ENCODE data around the gene SLC5A12.

The SLC5A12 gene

DNA sequence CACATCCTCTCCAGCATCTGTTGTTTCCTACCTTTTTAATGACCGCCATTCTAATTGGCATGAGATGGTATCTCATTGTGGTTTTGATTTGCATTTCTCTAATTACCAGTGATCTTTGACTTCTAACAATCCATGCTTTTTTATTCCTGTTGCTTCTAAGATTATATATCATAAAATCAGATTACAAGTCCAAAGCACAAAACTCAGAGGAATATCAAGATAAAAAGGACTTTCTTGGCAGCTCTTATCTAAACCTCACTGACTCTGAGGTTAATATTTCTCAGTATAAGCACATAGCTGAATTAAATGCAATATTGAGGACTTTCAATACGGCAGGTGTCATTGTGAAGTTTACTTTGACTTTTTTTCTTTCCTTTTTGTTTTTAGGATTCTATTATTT, 11.4 kb downstream of the SLC5A12 start:
- Histone ChIP-seq H3K36me3 (ENCODE audit: control insufficient read depth, insufficient read depth, low read length) (no peaks in the 10 kb centered on the region), H3K4me1 (ENCODE audit: control insufficient read depth, insufficient read depth, low read length) (peaks cover 7% of the 10 kb centered on the region), H3K4me3 (ENCODE audit: low read length) (no peak overlapping the region), H3K27me3 (ENCODE audit: control insufficient read depth, insufficient read depth, low read length) (no peaks in the 10 kb centered on the region), H3K27ac (ENCODE audit: low read depth, low read length) (no peak overlapping the region), H3K9ac (ENCODE audit: low read length) (no peak overlapping the region)

GRCh38 chr11:26708736-26709456, 13.0 kb downstream of the SLC5A12 start:
- no peaks in the 10 kb centered on the region for H3K27me3 ChIP-seq (ENCODE audit: control insufficient read depth, insufficient read depth, low read length)
- H3K4me1 ChIP-seq (ENCODE audit: control insufficient read depth, insufficient read depth, low read length), result peaks cover 7% of the 10 kb centered on the region
- no peaks in the 10 kb centered on the region for H3K36me3 ChIP-seq (ENCODE audit: control insufficient read depth, insufficient read depth, low read length)
- no peak overlapping the region for H3K27ac ChIP-seq (ENCODE audit: low read depth, low read length)
- no peak overlapping the region for H3K4me3 ChIP-seq (ENCODE audit: low read length)
- no peak overlapping the region for H3K9ac ChIP-seq (ENCODE audit: low read length)

- H3K27ac ChIP-seq (ENCODE audit: low read depth, low read length), result no peak overlapping the region
- no peaks in the 10 kb centered on the region for H3K36me3 ChIP-seq (ENCODE audit: control insufficient read depth, insufficient read depth, low read length)
- no peak overlapping the region for H3K9ac ChIP-seq (ENCODE audit: low read length)
- no peak overlapping the region for H3K4me3 ChIP-seq (ENCODE audit: low read length)
- H3K27me3 ChIP-seq (ENCODE audit: control insufficient read depth, insufficient read depth, low read length), result no peaks in the 10 kb centered on the region
- peaks cover 7% of the 10 kb centered on the region for H3K4me1 ChIP-seq (ENCODE audit: control insufficient read depth, insufficient read depth, low read length)
Measured at GRCh38 chr11:26706181-26706580, 15.7 kb downstream of the SLC5A12 start.

DNA sequence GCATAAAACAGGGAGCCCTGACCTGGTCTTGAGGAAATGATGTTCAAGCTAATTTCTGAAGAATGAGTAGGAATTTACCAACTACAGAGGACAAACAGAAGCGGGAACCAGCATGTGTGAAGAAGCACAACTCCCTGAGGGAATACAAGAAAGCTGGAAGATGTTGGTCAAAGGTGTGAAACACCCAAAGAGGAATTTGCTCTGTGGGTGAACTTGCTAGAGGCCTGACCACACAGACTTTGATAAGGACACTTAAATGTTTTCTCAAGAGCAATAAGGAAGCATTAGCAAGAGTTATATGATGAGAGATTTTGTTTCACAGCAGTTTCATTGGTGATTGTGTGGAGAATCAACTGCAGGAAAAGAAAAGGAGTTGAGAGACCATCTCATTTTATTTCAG, 17.6 kb downstream of the SLC5A12 start:
- Histone ChIP-seq H3K36me3 (ENCODE audit: control insufficient read depth, insufficient read depth, low read length) (no peaks in the 10 kb centered on the region), H3K9ac (ENCODE audit: low read length) (no peak overlapping the region), H3K27me3 (ENCODE audit: control insufficient read depth, insufficient read depth, low read length) (no peaks in the 10 kb centered on the region), H3K4me3 (ENCODE audit: low read length) (no peak overlapping the region), H3K27ac (ENCODE audit: low read depth, low read length) (no peak overlapping the region), H3K4me1 (ENCODE audit: control insufficient read depth, insufficient read depth, low read length) (peaks cover 5% of the 10 kb centered on the region)

- no peak overlapping the region for H3K9ac ChIP-seq (ENCODE audit: low read length)
- H3K27me3 ChIP-seq (ENCODE audit: control insufficient read depth, insufficient read depth, low read length), result no peaks in the 10 kb centered on the region
- H3K36me3 ChIP-seq (ENCODE audit: control insufficient read depth, insufficient read depth, low read length), result no peaks in the 10 kb centered on the region
- H3K4me1 ChIP-seq (ENCODE audit: control insufficient read depth, insufficient read depth, low read length), result peaks cover under 1% of the 10 kb centered on the region
- no peak overlapping the region for H3K4me3 ChIP-seq (ENCODE audit: low read length)
- no peak overlapping the region for H3K27ac ChIP-seq (ENCODE audit: low read depth, low read length)
Measured at GRCh38 chr11:26703411-26704191, 18.3 kb downstream of the SLC5A12 start.

GRCh38 chr11:26702406-26702805, 19.5 kb downstream of the SLC5A12 start:
- H3K36me3 ChIP-seq (ENCODE audit: control insufficient read depth, insufficient read depth, low read length), result no peaks in the 10 kb centered on the region
- H3K27ac ChIP-seq (ENCODE audit: low read depth, low read length), result no peak overlapping the region
- no peak overlapping the region for H3K9ac ChIP-seq (ENCODE audit: low read length)
- H3K4me3 ChIP-seq (ENCODE audit: low read length), result no peak overlapping the region
- H3K27me3 ChIP-seq (ENCODE audit: control insufficient read depth, insufficient read depth, low read length), result no peaks in the 10 kb centered on the region
- H3K4me1 ChIP-seq (ENCODE audit: control insufficient read depth, insufficient read depth, low read length), result no peaks in the 10 kb centered on the region

DNA sequence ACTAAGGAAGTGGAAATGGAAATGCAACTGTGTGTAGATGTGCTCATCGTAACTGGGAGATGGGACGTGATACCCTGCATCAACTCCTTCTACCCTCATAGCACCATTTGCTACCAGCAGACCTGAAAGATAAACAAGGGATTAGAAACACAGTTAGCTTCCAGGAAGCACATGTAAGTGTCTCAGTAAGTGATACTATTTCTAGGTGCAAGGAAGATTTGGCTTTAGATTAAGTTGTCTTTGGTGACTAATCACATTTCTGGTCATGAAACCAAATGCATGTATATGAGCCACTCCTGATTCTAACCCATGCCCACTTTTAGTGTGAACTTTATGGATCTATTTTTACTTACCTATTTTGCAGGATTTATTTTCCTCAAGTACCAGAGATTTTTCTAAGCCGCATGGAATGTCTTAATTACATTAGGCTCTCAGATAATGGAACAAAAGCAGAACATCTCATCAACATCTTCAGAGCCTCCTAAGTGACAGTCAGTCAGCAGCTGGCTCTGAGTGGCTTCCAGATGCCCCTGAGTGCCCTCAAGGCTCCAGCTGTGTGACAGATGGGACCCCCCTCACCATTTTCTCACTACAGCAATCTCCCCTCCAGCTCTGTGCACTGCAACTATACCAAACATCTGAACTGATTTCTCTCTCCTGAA, 21.2 kb downstream of the SLC5A12 start:
- Histone ChIP-seq H3K36me3 (ENCODE audit: control insufficient read depth, insufficient read depth, low read length) (no peaks in the 10 kb centered on the region), H3K27me3 (ENCODE audit: control insufficient read depth, insufficient read depth, low read length) (no peaks in the 10 kb centered on the region), H3K27ac (ENCODE audit: low read depth, low read length) (no peak overlapping the region), H3K4me3 (ENCODE audit: low read length) (no peak overlapping the region), H3K4me1 (ENCODE audit: control insufficient read depth, insufficient read depth, low read length) (no peaks in the 10 kb centered on the region), H3K9ac (ENCODE audit: low read length) (no peak overlapping the region)

- Histone ChIP-seq H3K36me3 (ENCODE audit: control insufficient read depth, insufficient read depth, low read length) (no peaks in the 10 kb centered on the region), H3K27ac (ENCODE audit: low read depth, low read length) (no peak overlapping the region), H3K4me3 (ENCODE audit: low read length) (no peak overlapping the region), H3K27me3 (ENCODE audit: control insufficient read depth, insufficient read depth, low read length) (no peaks in the 10 kb centered on the region), H3K9ac (ENCODE audit: low read length) (no peak overlapping the region), H3K4me1 (ENCODE audit: control insufficient read depth, insufficient read depth, low read length) (no peaks in the 10 kb centered on the region)
Measured at GRCh38 chr11:26698224-26698623, 23.6 kb downstream of the SLC5A12 start.

- no peaks in the 10 kb centered on the region for H3K27me3 ChIP-seq (ENCODE audit: control insufficient read depth, insufficient read depth, low read length)
- no peak overlapping the region for H3K9ac ChIP-seq (ENCODE audit: low read length)
- H3K36me3 ChIP-seq (ENCODE audit: control insufficient read depth, insufficient read depth, low read length), result no peaks in the 10 kb centered on the region
- no peak overlapping the region for H3K4me3 ChIP-seq (ENCODE audit: low read length)
- H3K27ac ChIP-seq (ENCODE audit: low read depth, low read length), result no peak overlapping the region
- no peaks in the 10 kb centered on the region for H3K4me1 ChIP-seq (ENCODE audit: control insufficient read depth, insufficient read depth, low read length)
Measured at GRCh38 chr11:26696330-26696729, 25.5 kb downstream of the SLC5A12 start.

DNA sequence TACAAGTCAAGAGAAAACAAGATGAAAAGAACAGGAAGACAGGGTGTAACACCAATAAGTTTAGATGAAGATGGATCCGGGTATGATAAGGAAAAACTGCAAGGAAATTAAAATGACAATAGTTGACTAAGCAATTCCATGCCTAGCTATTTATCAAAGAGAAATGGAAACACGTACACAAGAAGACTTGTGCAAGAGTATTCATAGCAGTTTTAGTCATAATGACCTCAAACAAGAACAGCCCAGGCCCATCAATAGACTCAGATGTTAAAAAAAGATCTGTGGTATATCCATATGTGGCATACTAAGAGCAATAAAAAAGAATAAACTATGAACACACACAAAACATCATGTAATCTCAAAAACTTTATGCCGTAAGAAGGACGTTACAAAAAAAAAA, 33.2 kb downstream of the SLC5A12 start:
- no peaks in the 10 kb centered on the region for H3K36me3 ChIP-seq (ENCODE audit: control insufficient read depth, insufficient read depth, low read length)
- no peak overlapping the region for H3K4me3 ChIP-seq (ENCODE audit: low read length)
- H3K27ac ChIP-seq (ENCODE audit: low read depth, low read length), result no peak overlapping the region
- H3K9ac ChIP-seq (ENCODE audit: low read length), result no peak overlapping the region
- H3K4me1 ChIP-seq (ENCODE audit: control insufficient read depth, insufficient read depth, low read length), result no peaks in the 10 kb centered on the region
- no peaks in the 10 kb centered on the region for H3K27me3 ChIP-seq (ENCODE audit: control insufficient read depth, insufficient read depth, low read length)

- H3K9ac ChIP-seq (ENCODE audit: low read length), result no peak overlapping the region
- H3K27ac ChIP-seq (ENCODE audit: low read depth, low read length), result no peak overlapping the region
- H3K4me1 ChIP-seq (ENCODE audit: control insufficient read depth, insufficient read depth, low read length), result no peaks in the 10 kb centered on the region
- no peaks in the 10 kb centered on the region for H3K27me3 ChIP-seq (ENCODE audit: control insufficient read depth, insufficient read depth, low read length)
- H3K36me3 ChIP-seq (ENCODE audit: control insufficient read depth, insufficient read depth, low read length), result no peaks in the 10 kb centered on the region
- no peak overlapping the region for H3K4me3 ChIP-seq (ENCODE audit: low read length)
Measured at GRCh38 chr11:26687351-26687750, 34.5 kb downstream of the SLC5A12 start.

- H3K4me3 ChIP-seq (ENCODE audit: low read length), result no peak overlapping the region
- no peaks in the 10 kb centered on the region for H3K4me1 ChIP-seq (ENCODE audit: control insufficient read depth, insufficient read depth, low read length)
- no peaks in the 10 kb centered on the region for H3K36me3 ChIP-seq (ENCODE audit: control insufficient read depth, insufficient read depth, low read length)
- H3K9ac ChIP-seq (ENCODE audit: low read length), result no peak overlapping the region
- H3K27me3 ChIP-seq (ENCODE audit: control insufficient read depth, insufficient read depth, low read length), result no peaks in the 10 kb centered on the region
- no peak overlapping the region for H3K27ac ChIP-seq (ENCODE audit: low read depth, low read length)
Measured at GRCh38 chr11:26677566-26677965, 44.3 kb downstream of the SLC5A12 start.

All from rectal smooth muscle tissue (tissue), 1 donor.